ENCODE measurements around the gene SSBP2.

DNA sequence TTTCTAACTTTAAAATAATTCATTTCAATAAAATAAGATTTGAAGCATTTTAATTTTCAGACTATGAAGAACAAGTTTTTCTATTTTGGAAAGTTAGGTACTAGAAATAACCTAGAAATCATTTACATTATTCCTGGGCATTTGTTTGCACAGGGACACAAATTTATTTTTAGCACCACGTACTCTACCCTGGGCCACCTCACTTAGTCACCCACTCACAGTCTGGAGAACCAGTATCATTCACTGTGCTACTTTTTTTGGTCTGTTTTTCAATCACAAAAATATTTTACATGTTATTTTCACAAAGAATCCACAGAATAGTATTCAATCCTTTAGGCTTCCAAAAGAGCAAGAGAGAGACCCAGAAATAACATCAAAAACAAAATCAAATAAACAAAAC lies 228.3 kb downstream of the SSBP2 start:
- TF ChIP-seq POLR2A (IDR thresholded peaks at IDR 0.05): no peak
- TF ChIP-seq, protein P1, sequence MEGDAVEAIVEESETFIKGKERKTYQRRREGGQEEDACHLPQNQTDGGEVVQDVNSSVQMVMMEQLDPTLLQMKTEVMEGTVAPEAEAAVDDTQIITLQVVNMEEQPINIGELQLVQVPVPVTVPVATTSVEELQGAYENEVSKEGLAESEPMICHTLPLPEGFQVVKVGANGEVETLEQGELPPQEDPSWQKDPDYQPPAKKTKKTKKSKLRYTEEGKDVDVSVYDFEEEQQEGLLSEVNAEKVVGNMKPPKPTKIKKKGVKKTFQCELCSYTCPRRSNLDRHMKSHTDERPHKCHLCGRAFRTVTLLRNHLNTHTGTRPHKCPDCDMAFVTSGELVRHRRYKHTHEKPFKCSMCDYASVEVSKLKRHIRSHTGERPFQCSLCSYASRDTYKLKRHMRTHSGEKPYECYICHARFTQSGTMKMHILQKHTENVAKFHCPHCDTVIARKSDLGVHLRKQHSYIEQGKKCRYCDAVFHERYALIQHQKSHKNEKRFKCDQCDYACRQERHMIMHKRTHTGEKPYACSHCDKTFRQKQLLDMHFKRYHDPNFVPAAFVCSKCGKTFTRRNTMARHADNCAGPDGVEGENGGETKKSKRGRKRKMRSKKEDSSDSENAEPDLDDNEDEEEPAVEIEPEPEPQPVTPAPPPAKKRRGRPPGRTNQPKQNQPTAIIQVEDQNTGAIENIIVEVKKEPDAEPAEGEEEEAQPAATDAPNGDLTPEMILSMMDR (IDR thresholded peaks at IDR 0.05): no peak
